ENCODE measurements around the gene IGF2BP2.
"Not testable (repeated sequence)": the region's sequence is repeated elsewhere in the genome, so short reads cannot be mapped to it uniquely, and the experiment has no call there.

Gene IGF2BP2

DNA sequence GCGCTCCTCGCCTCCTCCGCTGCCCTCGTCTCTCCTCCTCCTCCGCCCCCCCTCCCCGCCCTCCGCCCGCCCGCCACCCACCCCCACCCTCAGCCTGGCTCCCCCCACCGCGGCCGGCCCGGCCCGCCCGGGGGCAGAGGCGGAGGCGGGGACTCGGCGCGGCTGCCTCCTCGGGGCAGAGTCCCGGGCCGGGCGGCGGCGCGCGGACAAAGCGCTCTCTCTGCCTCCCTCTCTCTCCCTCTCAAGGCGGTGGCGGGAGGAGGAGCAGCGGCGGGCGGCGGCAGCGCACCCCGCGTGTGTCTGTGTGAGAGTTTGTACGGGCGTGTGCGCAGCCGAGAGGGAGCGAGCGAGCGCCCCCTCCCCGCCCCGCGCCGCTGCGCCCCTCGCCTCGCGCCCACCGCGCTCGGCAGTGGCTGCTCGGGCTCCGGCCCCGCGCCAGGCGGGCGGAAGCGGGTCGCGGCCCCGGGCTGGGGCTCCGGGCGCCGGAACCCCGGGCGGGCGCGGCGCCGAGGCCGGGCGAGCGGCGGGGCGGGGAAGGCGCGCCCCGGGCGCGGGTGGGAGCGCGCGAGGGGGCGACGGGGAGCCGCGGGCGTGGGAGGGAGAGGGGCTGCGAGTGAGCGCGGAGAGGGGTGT is at the start of gene IGF2BP2:
IGF2BP2 (minus strand) TSS at position 37 of the 633 bp plus-strand sequence. CDS start 82 bp downstream, outside the sequence.
- Histone ChIP-seq H3K27me3 (ENCODE audit: control insufficient read depth, insufficient read depth, low read length) (peaks cover 9% of the 10 kb centered on the region), H3K27ac (ENCODE audit: low read depth, low read length) (no peak within 1 kb of the TSS), H3K36me3 (ENCODE audit: control insufficient read depth, insufficient read depth, low read length) (no peaks in the 10 kb centered on the region), H3K4me3 (ENCODE audit: low read length) (peak within 1 kb of the TSS; percentile 84), H3K4me1 (ENCODE audit: control insufficient read depth, insufficient read depth, low read length) (peaks cover 3% of the 10 kb centered on the region), H3K9ac (ENCODE audit: low read length) (peak within 1 kb of the TSS; percentile 21)

DNA sequence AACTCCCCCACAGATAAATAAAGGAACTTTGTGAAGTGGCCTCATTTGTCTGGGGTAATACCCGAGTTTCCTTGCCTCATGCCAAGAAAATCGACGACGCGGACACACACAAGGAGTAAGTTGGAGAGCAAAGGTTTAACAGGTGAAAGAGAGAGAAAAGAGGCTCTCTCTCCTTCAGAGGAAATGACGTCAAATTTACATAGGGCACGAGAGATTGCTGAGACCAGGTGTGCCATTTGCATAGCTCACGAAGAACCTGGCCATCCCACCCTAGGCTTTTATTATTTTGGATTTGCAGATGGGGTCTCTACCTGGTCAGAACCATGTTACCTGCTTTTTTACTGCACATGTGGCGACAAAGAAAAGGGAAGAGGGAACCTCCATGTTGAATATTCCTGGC is 49.3 kb upstream of the IGF2BP2 start:
- H3K27ac ChIP-seq (ENCODE audit: low read depth, low read length): no peak overlapping the region
- no peak overlapping the region for H3K4me3 ChIP-seq (ENCODE audit: low read length)
- H3K36me3 ChIP-seq (ENCODE audit: control insufficient read depth, insufficient read depth, low read length): no peaks in the 10 kb centered on the region
- H3K4me1 ChIP-seq (ENCODE audit: control insufficient read depth, insufficient read depth, low read length): no peaks in the 10 kb centered on the region
- no peak overlapping the region for H3K9ac ChIP-seq (ENCODE audit: low read length)
- no peaks in the 10 kb centered on the region for H3K27me3 ChIP-seq (ENCODE audit: control insufficient read depth, insufficient read depth, low read length)

DNA sequence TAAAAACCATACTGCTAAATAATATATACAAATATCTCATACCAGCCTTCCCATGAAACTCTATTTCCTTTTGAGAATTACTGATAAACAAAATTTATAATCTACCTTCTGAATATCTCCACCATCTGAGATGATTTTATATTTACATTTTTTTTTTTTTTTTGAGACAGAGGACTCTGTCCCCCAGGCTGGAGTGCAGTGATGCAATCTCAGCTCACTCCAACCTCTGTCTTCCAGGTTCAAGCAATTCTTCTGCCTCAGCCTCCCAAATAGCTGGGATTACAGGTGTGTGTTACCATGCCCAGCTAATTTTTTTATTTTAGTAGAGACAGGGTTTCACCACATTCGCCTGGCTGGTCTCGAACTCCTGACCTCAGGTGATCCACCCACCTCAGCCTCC is 42.8 kb upstream of the IGF2BP2 start:
- no peaks in the 10 kb centered on the region for H3K27me3 ChIP-seq (ENCODE audit: control insufficient read depth, insufficient read depth, low read length)
- H3K27ac ChIP-seq (ENCODE audit: low read depth, low read length): no peak overlapping the region
- no peak overlapping the region for H3K4me3 ChIP-seq (ENCODE audit: low read length)
- H3K4me1 ChIP-seq (ENCODE audit: control insufficient read depth, insufficient read depth, low read length): no peaks in the 10 kb centered on the region
- no peaks in the 10 kb centered on the region for H3K36me3 ChIP-seq (ENCODE audit: control insufficient read depth, insufficient read depth, low read length)
- H3K9ac ChIP-seq (ENCODE audit: low read length): no peak overlapping the region

DNA sequence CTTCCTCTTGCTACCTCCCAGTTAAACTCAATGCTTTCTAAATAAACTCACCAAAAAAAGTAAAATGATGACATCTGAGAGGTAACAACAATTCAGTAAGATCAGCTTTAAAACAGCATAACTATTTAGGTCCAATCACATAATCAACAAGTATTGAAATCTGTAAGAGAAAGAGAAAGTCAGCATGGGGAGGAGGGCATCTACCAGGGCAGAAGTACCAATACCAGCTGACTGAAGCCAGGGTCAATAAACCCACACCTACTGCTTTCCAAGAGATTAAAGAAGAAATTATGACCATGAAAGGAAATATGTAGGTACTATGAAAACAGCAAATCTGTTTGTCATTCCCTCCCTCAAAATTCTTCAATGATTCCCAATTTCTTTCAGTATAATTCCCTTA is 42.2 kb upstream of the IGF2BP2 start:
- Histone ChIP-seq H3K27me3 (ENCODE audit: control insufficient read depth, insufficient read depth, low read length) (no peaks in the 10 kb centered on the region), H3K36me3 (ENCODE audit: control insufficient read depth, insufficient read depth, low read length) (no peaks in the 10 kb centered on the region), H3K4me3 (ENCODE audit: low read length) (no peak overlapping the region), H3K4me1 (ENCODE audit: control insufficient read depth, insufficient read depth, low read length) (no peaks in the 10 kb centered on the region), H3K27ac (ENCODE audit: low read depth, low read length) (no peak overlapping the region), H3K9ac (ENCODE audit: low read length) (no peak overlapping the region)

DNA sequence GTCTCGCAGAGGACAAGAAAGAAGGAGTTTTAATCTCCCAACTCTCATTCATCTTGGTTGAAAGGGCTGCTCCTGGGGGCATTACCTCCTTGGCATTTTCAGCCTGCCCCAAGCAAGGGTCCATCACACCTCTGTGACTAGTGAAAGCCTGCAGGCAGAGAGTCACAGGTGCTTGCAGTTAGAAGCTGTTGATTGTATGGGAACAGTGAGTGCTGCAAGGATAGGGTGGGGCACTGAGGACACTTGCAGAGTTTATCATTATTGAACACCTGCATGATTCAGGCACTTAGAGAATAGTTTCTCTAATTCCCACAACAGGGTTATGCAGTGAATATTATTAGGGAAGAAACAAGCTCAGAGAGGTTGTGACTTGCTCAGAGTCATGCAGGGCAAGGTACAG is 41.7 kb upstream of the IGF2BP2 start:
- H3K27ac ChIP-seq (ENCODE audit: low read depth, low read length): no peak overlapping the region
- no peaks in the 10 kb centered on the region for H3K4me1 ChIP-seq (ENCODE audit: control insufficient read depth, insufficient read depth, low read length)
- H3K27me3 ChIP-seq (ENCODE audit: control insufficient read depth, insufficient read depth, low read length): no peaks in the 10 kb centered on the region
- no peak overlapping the region for H3K4me3 ChIP-seq (ENCODE audit: low read length)
- no peaks in the 10 kb centered on the region for H3K36me3 ChIP-seq (ENCODE audit: control insufficient read depth, insufficient read depth, low read length)
- H3K9ac ChIP-seq (ENCODE audit: low read length): no peak overlapping the region

DNA sequence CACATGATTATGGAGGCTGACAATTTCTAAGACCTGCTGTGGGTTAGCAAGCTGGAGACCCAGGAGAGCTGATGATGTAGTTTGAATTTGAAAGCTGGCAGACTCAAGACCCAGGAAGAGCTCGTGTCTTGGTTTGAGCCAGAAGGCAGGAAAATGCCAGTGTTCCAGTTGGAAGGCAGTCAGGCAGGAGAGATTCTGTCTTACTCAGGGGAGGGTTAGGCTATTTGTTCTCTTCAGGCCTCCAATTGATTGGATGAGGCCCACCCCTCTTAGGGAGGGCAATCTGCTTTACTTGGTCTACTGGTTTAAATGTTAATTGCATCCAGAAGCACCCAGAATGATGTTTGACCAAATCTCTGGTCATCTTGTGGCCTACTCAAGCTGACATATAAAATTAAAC is 40.4 kb upstream of the IGF2BP2 start:
- Histone ChIP-seq H3K9ac (ENCODE audit: low read length) (no peak overlapping the region), H3K36me3 (ENCODE audit: control insufficient read depth, insufficient read depth, low read length) (no peaks in the 10 kb centered on the region), H3K27me3 (ENCODE audit: control insufficient read depth, insufficient read depth, low read length) (no peaks in the 10 kb centered on the region), H3K4me3 (ENCODE audit: low read length) (no peak overlapping the region), H3K4me1 (ENCODE audit: control insufficient read depth, insufficient read depth, low read length) (no peaks in the 10 kb centered on the region), H3K27ac (ENCODE audit: low read depth, low read length) (no peak overlapping the region)

DNA sequence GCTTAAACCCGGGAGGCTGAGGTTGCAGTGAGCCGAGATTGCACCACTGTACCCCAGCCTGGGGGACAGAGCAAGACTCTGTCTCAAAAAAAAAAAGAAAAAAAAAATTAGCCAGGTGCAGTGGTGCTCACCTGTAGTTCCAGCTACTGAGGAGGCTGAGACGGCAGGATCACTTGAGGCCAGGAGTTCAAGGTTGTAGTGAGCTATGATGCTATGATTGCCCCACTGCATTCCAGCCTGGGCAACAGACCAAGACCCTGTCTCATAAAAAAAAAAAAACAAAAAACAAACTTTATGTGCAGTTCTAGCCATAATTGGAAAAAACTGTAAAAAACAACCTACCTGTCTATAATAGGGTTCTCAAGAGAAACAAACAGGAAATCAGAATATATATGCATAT is 39.9 kb upstream of the IGF2BP2 start:
- Histone ChIP-seq H3K9ac (ENCODE audit: low read length) (no peak overlapping the region), H3K27me3 (ENCODE audit: control insufficient read depth, insufficient read depth, low read length) (no peaks in the 10 kb centered on the region), H3K27ac (ENCODE audit: low read depth, low read length) (no peak overlapping the region), H3K4me3 (ENCODE audit: low read length) (no peak overlapping the region), H3K36me3 (ENCODE audit: control insufficient read depth, insufficient read depth, low read length) (no peaks in the 10 kb centered on the region), H3K4me1 (ENCODE audit: control insufficient read depth, insufficient read depth, low read length) (no peaks in the 10 kb centered on the region)

DNA sequence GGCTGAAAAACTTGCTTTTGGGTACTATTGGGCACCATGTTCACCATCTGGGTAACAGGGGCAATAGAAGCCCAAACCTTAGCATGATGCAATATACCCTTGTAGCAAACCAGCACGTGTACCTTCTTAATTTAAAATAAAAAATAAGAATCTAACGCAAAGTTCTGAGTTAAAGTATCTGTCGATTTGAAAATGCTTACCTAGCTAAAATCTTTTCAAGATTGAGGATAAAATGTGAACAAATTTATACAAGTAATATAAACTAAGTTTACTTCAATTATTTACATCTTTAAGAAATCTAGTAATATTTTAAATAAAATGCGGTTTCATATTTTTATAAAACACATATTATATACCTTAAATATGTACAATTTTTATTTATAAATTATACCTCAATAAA is 38.1 kb upstream of the IGF2BP2 start:
- H3K4me1 ChIP-seq (ENCODE audit: control insufficient read depth, insufficient read depth, low read length): no peaks in the 10 kb centered on the region
- H3K9ac ChIP-seq (ENCODE audit: low read length): no peak overlapping the region
- no peak overlapping the region for H3K27ac ChIP-seq (ENCODE audit: low read depth, low read length)
- H3K27me3 ChIP-seq (ENCODE audit: control insufficient read depth, insufficient read depth, low read length): no peaks in the 10 kb centered on the region
- H3K36me3 ChIP-seq (ENCODE audit: control insufficient read depth, insufficient read depth, low read length): no peaks in the 10 kb centered on the region
- H3K4me3 ChIP-seq (ENCODE audit: low read length): no peak overlapping the region

DNA sequence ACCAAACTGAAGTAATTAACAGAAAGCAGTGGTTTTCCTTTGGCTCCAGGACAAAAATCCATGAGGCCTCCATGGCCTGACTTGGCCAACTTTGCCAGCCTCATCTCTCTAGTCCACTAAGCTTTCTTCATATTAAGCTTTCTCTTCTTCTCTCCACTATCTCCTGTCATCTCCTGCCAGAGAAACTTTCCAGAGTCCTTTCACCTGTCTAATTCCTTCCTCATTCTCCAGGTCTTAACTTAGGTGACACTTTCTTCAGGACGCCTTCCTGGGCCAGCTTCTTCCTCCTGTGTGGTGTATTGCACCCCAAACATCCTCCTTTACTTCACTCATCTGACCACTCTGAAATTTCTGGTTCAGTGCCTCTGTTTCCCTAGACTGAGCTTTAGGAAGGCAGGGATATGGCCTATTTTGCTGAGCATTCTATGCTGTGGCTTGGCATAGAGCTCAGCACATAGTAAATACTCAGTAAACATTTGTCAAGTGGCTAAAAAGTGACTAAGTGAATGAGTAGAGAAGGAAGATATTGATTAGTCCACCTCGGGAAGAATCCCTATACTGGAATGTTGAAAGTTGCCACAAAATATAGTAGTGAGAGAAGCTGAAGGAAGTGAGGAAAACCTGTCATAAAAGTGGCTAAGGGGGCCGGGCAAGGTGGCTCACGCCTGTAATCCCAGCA is 34.6 kb upstream of the IGF2BP2 start:
- no peaks in the 10 kb centered on the region for H3K4me1 ChIP-seq (ENCODE audit: control insufficient read depth, insufficient read depth, low read length)
- no peak overlapping the region for H3K4me3 ChIP-seq (ENCODE audit: low read length)
- H3K36me3 ChIP-seq (ENCODE audit: control insufficient read depth, insufficient read depth, low read length): no peaks in the 10 kb centered on the region
- no peaks in the 10 kb centered on the region for H3K27me3 ChIP-seq (ENCODE audit: control insufficient read depth, insufficient read depth, low read length)
- no peak overlapping the region for H3K9ac ChIP-seq (ENCODE audit: low read length)
- no peak overlapping the region for H3K27ac ChIP-seq (ENCODE audit: low read depth, low read length)

DNA sequence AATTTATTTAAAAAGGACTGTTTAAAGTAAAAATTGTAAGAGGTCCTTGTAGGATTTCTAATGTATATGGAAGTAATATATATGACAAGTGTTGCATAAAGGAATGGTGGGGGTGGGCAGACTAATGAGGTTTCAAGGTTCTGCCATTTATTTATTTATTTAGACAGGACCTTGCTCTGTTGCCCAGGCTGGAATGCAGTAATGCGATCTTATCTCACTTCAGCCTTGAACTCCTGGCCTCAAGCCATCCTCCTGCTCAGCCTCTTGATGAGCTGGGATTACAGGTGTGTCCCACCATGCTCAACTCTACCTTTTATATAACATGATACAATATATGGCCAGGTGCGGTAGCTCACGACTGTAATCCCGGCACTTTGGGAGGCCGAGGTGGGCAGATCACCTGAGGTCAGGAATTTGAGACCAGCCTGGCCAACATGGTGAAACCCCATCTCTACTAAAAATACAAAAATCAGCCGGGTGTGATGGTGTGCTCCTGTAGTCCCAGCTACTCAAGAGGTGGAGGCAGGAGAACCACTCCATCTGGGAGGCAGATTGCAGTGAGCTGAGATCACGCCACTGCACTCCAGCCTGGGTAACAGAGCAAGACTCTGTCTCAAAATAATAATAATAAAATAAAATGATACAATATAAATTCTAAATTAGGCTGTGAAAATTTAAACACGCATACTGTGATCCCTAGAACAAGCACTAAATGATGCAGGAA is 33.8 kb upstream of the IGF2BP2 start:
- Histone ChIP-seq H3K4me3 (ENCODE audit: low read length) (no peak overlapping the region), H3K36me3 (ENCODE audit: control insufficient read depth, insufficient read depth, low read length) (no peaks in the 10 kb centered on the region), H3K4me1 (ENCODE audit: control insufficient read depth, insufficient read depth, low read length) (no peaks in the 10 kb centered on the region), H3K27me3 (ENCODE audit: control insufficient read depth, insufficient read depth, low read length) (no peaks in the 10 kb centered on the region), H3K9ac (ENCODE audit: low read length) (no peak overlapping the region), H3K27ac (ENCODE audit: low read depth, low read length) (no peak overlapping the region)

DNA sequence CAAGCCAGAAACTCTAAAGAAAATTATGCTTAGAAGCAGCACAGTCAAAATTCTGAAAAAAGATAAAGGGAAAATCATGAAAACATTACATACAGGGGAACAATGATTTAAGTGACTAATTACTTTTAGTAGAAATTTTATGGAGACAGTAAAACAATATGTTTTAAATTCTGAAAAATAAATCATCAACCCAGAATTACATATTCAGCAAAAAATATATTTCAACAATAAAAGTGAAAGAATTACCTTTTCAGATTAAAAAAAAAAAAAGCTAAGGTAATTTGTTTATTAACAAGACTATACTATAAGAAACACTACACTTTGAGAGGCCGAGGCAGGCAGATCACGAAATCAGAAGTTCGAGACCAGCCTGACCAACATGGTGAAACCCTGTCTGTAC is 32.4 kb upstream of the IGF2BP2 start:
- Histone ChIP-seq H3K36me3 (ENCODE audit: control insufficient read depth, insufficient read depth, low read length) (no peaks in the 10 kb centered on the region), H3K9ac (ENCODE audit: low read length) (no peak overlapping the region), H3K27ac (ENCODE audit: low read depth, low read length) (no peak overlapping the region), H3K4me3 (ENCODE audit: low read length) (no peak overlapping the region), H3K4me1 (ENCODE audit: control insufficient read depth, insufficient read depth, low read length) (no peaks in the 10 kb centered on the region), H3K27me3 (ENCODE audit: control insufficient read depth, insufficient read depth, low read length) (no peaks in the 10 kb centered on the region)

DNA sequence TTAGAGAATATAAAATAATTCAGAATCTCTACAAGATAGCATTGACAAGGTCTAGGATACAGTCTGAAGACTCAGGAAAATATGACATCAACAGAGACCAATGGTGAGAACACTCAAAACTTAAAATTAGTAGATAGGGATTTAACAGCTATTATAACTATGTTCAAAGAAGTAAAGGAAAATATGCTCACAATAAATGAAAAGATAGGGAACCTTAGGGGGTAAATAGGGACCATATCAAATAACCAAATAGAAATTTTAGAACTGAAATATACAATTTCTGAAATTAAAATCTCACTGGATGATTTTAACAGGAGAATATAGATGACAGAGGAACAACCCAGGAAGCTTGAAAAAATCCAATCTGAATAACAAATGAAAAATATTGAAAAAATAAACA is 31.8 kb upstream of the IGF2BP2 start:
- no peak overlapping the region for H3K4me3 ChIP-seq (ENCODE audit: low read length)
- no peaks in the 10 kb centered on the region for H3K4me1 ChIP-seq (ENCODE audit: control insufficient read depth, insufficient read depth, low read length)
- H3K36me3 ChIP-seq (ENCODE audit: control insufficient read depth, insufficient read depth, low read length): no peaks in the 10 kb centered on the region
- no peaks in the 10 kb centered on the region for H3K27me3 ChIP-seq (ENCODE audit: control insufficient read depth, insufficient read depth, low read length)
- no peak overlapping the region for H3K27ac ChIP-seq (ENCODE audit: low read depth, low read length)
- H3K9ac ChIP-seq (ENCODE audit: low read length): no peak overlapping the region

DNA sequence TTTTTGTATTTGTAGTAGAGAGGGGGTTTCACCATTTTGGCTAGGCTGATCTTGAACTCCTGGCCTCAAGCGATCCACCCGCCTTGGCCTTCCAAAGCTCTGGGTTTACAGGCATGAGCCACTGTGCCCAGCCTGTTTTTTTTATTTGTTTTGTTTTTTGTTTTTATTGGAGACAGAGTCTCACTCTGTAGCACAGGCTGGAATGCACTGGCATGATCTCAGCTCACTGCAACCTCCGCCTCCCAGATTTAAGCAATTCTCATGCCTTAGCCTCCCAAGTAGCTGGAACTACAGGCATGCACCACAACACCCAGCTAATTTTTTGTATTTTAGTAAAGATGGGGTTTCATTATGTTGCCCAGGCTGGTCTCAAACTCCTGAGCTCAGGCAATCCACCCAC is 28.9 kb upstream of the IGF2BP2 start:
- not testable (repeated sequence) for H3K4me3 ChIP-seq (ENCODE audit: low read length); H3K4me1 ChIP-seq (ENCODE audit: control insufficient read depth, insufficient read depth, low read length); H3K36me3 ChIP-seq (ENCODE audit: control insufficient read depth, insufficient read depth, low read length); H3K27me3 ChIP-seq (ENCODE audit: control insufficient read depth, insufficient read depth, low read length); H3K9ac ChIP-seq (ENCODE audit: low read length); H3K27ac ChIP-seq (ENCODE audit: low read depth, low read length)
